HepG2 (cell line): ENCODE measurements around the gene SLC22A7.

Source experiments
- EP300 ChIP-seq, 3 experiments: sonication (generic) in 1 of 3; formaldehyde crosslinking in 1 of 3; IDR thresholded peaks; 2 replicates each; pipeline versions ENCODE4 v1.5.1 to v1.6.1; 2011 to 2020; ENCODE audit warnings: low read depth in 2 of 3, low read length in 2 of 3, borderline replicate concordance in 1 of 3, improper control_type of control experiment in 1 of 3, mild to moderate bottlenecking in 1 of 3, missing genetic modification reagents in 1 of 3, moderate library complexity in 1 of 3
- FOXA1 ChIP-seq, 2 experiments: fragments of 450-650 bp in 1 of 2; sonication (generic) in 1 of 2; formaldehyde crosslinking in 1 of 2; IDR thresholded peaks; 2 replicates each; pipeline versions ENCODE4 v1.4.0 to v1.6.1; 2016 to 2020; ENCODE audit warnings: missing genetic modification reagents in 1 of 2
- KLF9 ChIP-seq: IDR thresholded peaks from 2 replicates; pipeline ENCODE4 v1.6.1; 2016; ENCODE audit warnings: low read depth
- NR1H2 ChIP-seq: sonication (generic); formaldehyde crosslinking; IDR thresholded peaks from 2 replicates; pipeline ENCODE4 v1.8.1; 2022; ENCODE audit warnings: low read depth, missing genetic modification reagents, borderline replicate concordance
- POLR2A ChIP-seq, 2 experiments: IDR thresholded peaks; 2 replicates each; pipeline ENCODE4 v1.6.1; 2011; ENCODE audit warnings: low read depth in 2 of 2, low read length in 2 of 2, mild to moderate bottlenecking in 1 of 2, moderate library complexity in 1 of 2; ENCODE audit not compliant: insufficient read depth in 1 of 2
- POLR2AphosphoS2 ChIP-seq: IDR thresholded peaks from 2 replicates; pipeline ENCODE4 v1.6.1; 2011; ENCODE audit warnings: low read depth, low read length, improper control_type of control experiment
- RAD21 ChIP-seq: fragments of 450-650 bp; formaldehyde crosslinking; IDR thresholded peaks from 2 replicates; pipeline ENCODE4 v1.5.0; 2020; ENCODE audit warnings: mild to moderate bottlenecking
- RAD51 ChIP-seq: fragments of 450-650 bp; IDR thresholded peaks from 2 replicates; pipeline ENCODE4 v1.6.1; 2016; ENCODE audit warnings: borderline replicate concordance
- WIZ ChIP-seq: sonication (generic); formaldehyde crosslinking; IDR thresholded peaks from 2 replicates; pipeline ENCODE4 v1.5.1; 2020; ENCODE audit warnings: mild to moderate bottlenecking, missing genetic modification reagents
- ZBTB21 ChIP-seq: sonication (generic); formaldehyde crosslinking; IDR thresholded peaks from 2 replicates; pipeline ENCODE4 v1.4.0; 2020; ENCODE audit warnings: missing genetic modification reagents
- TF ChIP-seq, protein P1 (sequence below): IDR thresholded peaks from 2 replicates; pipeline ENCODE4 v1.6.1; 2016; ENCODE audit warnings: missing compliant biosample characterization, missing genetic modification reagents, borderline replicate concordance
- TF ChIP-seq, protein P2 (sequence below): sonication (generic); formaldehyde crosslinking; IDR thresholded peaks from 2 replicates; pipeline ENCODE4 v1.5.0; 2020; ENCODE audit warnings: missing genetic modification reagents
- TF ChIP-seq, protein P3 (sequence below): sonication (generic); formaldehyde crosslinking; IDR thresholded peaks from 2 replicates; pipeline ENCODE4 v1.5.0; 2020; ENCODE audit warnings: mild to moderate bottlenecking, missing genetic modification reagents, moderate library complexity

DNA sequence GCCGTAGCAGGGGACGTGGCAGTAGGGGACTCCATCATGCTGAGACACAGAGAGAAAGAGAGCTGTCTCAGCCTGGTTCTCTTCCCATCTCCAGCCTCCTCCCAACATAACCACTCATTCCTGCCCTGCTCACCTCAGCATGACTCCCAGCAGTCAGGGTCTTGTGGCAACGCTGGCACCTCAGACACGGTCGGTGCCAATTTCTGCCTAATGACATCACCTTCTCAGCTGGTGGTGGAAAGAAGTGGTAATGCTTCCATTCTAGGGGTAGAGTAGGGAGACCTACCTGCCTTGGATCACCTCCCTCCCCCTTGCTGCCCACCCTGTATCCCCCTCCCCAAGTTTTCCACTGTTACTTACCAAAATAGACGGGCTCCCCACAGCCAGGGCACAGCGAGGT lies 8.0 kb downstream of the SLC22A7 start:
- TF ChIP-seq, protein P1, sequence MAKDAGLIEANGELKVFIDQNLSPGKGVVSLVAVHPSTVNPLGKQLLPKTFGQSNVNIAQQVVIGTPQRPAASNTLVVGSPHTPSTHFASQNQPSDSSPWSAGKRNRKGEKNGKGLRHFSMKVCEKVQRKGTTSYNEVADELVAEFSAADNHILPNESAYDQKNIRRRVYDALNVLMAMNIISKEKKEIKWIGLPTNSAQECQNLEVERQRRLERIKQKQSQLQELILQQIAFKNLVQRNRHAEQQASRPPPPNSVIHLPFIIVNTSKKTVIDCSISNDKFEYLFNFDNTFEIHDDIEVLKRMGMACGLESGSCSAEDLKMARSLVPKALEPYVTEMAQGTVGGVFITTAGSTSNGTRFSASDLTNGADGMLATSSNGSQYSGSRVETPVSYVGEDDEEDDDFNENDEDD (CRISPR knock-in tag): no peak
- peak in 1 of 2 experiments; percentile 43; a peak in 2 of 4 replicates for TF ChIP-seq POLR2A (IDR thresholded peaks at IDR 0.05; ENCODE audit: insufficient read depth in 1 of 2, low read depth in 2 of 2, low read length in 2 of 2)
- no peak for TF ChIP-seq KLF9
- TF ChIP-seq WIZ (CRISPR knock-in tag): no peak
- TF ChIP-seq, protein P2, sequence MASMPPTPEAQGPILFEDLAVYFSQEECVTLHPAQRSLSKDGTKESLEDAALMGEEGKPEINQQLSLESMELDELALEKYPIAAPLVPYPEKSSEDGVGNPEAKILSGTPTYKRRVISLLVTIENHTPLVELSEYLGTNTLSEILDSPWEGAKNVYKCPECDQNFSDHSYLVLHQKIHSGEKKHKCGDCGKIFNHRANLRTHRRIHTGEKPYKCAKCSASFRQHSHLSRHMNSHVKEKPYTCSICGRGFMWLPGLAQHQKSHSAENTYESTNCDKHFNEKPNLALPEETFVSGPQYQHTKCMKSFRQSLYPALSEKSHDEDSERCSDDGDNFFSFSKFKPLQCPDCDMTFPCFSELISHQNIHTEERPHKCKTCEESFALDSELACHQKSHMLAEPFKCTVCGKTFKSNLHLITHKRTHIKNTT (CRISPR knock-in tag): no peak
- no peak for TF ChIP-seq NR1H2 (CRISPR knock-in tag)
- TF ChIP-seq, protein P3, sequence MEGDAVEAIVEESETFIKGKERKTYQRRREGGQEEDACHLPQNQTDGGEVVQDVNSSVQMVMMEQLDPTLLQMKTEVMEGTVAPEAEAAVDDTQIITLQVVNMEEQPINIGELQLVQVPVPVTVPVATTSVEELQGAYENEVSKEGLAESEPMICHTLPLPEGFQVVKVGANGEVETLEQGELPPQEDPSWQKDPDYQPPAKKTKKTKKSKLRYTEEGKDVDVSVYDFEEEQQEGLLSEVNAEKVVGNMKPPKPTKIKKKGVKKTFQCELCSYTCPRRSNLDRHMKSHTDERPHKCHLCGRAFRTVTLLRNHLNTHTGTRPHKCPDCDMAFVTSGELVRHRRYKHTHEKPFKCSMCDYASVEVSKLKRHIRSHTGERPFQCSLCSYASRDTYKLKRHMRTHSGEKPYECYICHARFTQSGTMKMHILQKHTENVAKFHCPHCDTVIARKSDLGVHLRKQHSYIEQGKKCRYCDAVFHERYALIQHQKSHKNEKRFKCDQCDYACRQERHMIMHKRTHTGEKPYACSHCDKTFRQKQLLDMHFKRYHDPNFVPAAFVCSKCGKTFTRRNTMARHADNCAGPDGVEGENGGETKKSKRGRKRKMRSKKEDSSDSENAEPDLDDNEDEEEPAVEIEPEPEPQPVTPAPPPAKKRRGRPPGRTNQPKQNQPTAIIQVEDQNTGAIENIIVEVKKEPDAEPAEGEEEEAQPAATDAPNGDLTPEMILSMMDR (CRISPR knock-in tag): no peak
- TF ChIP-seq ZBTB21 (CRISPR knock-in tag): no peak
- TF ChIP-seq RAD21 (CRISPR knock-in tag): no peak
- no peak for TF ChIP-seq FOXA1 (IDR thresholded peaks at IDR 0.05)
- no peak for TF ChIP-seq FOXA1 (CRISPR knock-in tag; IDR thresholded peaks at IDR 0.05)
- no peak for TF ChIP-seq RAD51
- TF ChIP-seq POLR2AphosphoS2: no peak
- TF ChIP-seq EP300 (IDR thresholded peaks at IDR 0.05; ENCODE audit: low read depth in 2 of 2, low read length in 2 of 2): no peak
- TF ChIP-seq EP300 (CRISPR knock-in tag; IDR thresholded peaks at IDR 0.05; ENCODE audit: borderline replicate concordance): no peak
